HG03460 (cell line): ENCODE measurements around the gene GCNT2.
"Not testable (repeated sequence)": the region's sequence is repeated elsewhere in the genome, so short reads cannot be mapped to it uniquely, and the experiment has no call there.

Experiments used
- ATAC-seq: cut with Tn5 transposase; IDR thresholded peaks from one replicate; pipeline ENCODE4 v1.9.1; 2021; ENCODE audit not compliant: unreplicated experiment

Gene GCNT2

DNA sequence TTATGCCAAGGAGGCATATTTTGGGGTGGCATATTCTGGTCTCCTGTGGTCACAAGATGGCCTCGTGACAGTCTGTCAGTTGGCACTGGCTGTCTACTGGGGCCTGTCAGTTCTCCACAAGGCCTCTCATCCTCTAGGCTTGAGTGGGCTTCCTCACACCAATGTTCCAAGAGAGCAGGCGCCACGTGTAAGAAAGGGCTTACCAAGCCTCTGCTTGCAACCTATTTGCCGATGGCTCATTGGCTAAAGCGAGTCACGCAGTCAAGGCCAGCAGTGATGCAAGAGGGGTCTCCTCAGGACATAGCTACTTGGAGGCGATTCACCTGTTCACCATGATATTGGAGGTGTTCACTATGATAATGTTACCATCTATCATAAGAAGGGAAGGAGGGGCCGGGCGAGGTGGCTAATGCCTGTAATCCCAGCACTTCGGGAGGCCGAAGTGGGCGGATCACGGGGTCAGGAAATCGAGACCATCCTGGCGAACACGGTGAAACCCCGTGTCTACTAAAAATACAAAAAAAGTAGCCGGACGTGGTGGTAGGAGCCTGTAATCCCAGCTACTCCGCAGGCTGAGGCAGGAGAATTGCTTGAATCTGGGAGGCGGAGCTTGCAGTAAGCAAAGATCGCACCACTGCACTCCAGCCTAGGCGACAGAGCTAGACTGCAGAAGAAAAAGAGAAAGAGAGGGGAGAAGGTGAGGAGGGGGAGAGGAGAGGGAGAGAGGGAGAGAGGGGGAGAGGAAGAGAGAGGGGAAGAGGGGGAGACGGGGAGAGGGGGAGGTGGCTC is 138.0 kb downstream of the GCNT2 start:
- ATAC-seq: no peak

DNA sequence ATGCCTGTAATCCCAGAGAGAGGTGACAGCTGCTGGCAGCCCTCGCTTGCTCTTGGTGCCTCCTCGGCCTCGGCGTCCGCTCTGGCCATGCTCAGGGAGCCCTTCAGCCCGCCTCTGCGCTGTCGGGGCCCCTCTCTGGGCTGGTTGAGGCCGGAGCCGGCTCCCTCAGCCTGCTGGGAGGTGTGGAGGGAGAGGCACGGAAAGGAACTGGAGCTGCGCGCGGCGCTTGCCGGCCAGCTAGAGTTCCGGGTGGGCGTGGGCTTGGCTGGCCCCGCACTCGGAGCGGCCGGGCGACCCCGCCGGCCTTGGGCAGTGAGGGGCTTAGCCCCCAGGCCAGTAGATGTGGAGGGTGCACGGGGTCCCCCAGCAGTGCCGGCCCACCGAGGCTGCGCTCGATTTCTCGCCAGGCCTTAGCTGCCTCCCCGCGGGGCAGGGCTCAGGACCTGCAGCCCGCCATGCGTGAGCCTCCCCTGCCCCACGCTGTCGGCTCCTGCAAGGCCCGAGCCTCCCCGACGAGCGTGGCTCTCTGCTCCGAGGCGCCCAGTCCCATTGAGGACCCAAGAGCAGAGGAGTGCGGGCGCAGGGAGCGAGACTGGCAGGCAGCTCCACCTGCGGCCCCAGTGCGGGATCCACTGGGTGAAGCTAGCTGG is 138.7 kb downstream of the GCNT2 start:
- ATAC-seq: no peak

DNA sequence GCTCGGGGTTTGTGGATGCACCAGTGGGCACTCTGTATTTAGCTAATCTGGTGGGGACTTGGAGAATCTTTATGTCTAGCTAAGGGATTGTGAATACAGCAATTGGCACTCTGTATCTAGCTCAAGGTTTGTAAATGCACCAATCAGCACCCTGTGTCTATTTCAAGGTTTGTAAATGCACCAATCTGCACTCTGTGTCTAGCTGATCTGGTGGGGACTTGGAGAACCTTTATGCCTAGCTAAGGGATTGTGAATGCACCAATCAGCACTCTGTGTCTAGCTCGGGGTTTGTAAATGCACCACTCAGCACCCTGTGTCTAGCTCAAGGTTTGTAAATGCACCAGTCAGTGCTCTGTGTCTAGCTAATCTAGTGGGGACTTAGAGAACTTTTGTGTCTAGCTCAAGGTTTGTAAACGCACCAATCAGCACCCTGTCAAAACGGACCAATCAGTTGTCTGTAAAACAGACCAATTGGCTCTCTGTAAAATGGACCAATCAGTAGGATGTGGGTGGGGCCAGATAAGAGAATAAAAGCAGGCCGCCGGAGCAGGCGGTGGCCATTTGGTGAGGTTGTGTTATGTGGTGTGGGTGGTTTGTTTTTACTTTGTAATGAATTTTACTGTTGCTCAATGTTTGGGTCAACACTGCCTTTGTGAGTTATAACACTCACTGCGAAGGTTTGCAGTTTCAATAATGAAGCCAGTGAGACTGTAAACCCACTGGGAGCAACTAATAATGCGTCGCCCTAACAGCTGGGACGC is 139.5 kb downstream of the GCNT2 start:
- not testable (repeated sequence) for ATAC-seq

DNA sequence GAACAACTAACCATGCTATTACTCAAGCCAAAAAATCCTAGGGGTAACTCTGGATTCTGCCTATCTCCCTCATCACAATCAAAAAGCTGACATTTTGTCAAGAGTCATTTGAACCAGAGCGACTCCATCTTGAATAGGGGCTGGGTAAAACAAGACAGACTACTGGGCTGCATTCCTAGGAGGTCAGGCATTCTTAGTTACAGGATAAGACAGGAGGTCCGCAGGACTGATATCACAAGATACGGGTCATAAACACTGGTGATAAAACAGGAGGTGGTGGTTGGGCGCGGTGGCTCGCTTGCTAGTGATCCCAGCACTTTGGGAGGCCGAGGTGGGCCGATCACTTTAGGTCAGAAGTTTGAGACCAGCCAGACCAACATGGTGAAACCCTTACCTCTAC is 141.1 kb downstream of the GCNT2 start:
- ATAC-seq: no peak

DNA sequence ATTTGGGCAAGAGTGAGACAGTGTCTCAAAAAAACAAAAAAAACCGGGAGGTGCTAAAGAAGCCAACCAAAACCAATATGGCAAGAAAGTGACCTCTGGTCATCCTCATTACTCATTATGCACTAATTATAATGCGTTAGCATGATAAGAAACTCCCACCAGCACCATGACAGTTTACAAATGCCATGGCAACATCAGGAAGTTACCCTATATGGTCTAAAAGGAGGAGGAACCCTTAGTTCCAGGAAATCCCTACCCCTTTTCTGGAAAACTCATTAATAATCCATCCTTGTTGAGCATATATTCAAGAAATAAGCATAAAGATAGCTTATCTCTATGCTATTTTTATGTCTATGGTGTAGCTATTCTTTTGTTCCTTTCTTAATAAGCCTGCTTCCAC is 141.6 kb downstream of the GCNT2 start:
- ATAC-seq: no peak

DNA sequence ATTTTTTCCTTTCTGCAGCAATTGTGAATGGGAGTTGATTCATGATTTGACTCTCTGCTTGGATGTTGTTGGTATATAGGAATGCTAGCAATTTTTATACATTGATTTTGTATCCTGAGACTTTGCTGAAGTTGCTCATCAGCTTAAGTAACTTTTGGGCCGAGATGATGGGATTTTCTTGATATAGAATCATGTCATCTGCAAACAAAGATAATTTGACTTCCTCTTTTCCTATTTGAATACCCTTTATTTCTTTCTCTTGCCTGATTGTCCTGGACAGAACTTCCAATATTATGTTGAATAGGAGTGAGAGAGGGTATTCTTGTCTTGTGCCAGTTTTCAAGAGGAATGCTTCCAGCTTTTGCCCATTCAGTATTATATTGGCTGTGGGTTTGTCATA is 144.4 kb downstream of the GCNT2 start:
- ATAC-seq: not testable (repeated sequence)

DNA sequence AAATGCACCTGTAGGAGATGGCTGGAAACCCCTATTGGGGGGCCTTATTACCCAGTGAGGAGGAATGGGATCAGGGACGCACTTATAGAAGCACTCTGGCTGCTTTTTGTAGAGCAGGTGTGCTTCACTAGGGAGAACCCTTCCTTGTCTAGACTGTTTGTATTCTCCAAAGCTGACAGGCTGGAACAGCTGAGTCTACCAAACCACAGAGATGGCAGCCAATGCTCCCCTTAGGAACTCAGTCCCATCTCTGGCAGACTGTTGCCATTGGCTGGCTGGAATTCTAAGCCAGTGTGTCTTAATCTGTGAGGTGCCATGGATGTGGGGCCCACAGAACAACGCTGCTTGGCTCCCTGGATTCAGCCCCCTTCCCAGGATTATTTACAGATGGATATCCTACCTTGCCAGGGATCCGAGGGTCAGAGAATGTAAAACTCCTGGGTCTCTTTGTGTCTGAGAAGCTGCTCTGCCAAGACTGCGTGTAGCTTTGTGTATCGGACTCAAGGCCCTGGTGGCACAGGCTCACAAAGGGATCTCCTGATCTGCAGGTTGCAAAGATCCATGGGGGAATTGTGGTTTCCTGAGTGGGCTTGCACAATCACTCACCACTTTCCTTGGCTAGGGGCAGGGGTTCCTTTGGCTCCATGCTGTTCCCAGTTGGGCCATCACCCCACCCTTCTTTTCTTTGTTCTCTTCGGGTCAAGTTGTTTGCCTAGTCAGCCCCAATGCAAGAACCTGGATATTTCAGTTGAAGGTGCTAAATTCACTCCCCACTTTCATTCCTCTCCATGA is 147.2 kb downstream of the GCNT2 start:
- no peak for ATAC-seq

DNA sequence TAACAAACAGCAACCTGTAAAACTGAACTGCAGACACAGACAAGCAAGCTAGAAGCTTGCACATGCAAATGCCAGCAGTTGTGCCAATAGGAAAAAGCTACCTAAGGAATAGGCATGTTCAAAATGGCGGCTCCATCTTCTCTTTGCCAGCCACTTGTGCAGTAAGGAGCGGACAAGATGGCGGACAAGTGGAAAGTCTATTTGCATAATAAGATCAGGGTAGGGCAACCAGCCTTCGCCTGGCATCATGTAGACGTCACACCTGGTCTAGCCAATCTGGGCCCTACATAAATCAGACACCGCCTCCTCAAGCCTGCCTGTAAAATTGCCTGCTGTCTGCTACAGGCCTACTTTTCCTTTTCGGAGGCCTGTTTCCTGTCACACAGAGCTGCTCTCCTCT is 155.3 kb downstream of the GCNT2 start:
- ATAC-seq: no peak

DNA sequence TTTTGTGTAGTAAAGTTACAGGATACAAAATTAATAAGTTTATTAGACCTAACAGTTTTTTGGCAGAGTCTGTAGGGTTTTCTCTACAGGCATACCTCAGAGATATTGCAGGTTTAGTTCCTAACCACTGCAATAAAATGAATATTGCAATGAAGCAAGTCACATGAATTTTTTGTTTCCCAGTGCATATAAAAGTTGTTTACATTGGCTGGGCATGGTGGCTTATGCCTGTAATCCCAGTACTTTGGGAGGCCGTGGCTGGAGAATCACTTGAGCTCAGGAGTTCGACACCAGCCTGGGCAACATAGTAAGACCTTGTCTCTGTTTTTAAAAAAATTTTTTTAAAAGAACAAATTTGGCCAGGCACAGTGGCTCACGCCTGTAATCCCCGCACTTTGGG is 157.3 kb downstream of the GCNT2 start:
- no peak for ATAC-seq
